GM18505 (cell line): Measurements from ENCODE around the gene DEPP1.
"Not testable (repeated sequence)": the region's sequence is repeated elsewhere in the genome, so short reads cannot be mapped to it uniquely, and the experiment has no call there.

Experiments
- ATAC-seq: cut with Tn5 transposase; IDR thresholded peaks from one replicate; pipeline ENCODE4 v1.9.1; 2021; ENCODE audit not compliant: unreplicated experiment
- POLR2A ChIP-seq: IDR thresholded peaks from 4 replicates; pipeline ENCODE4 v1.6.1; 2011; ENCODE audit warnings: borderline replicate concordance; ENCODE audit not compliant: insufficient read depth, insufficient read length; ENCODE audit errors: extremely low read depth

Gene DEPP1

GRCh38 chr10:44978570-44979280 lies at the start of gene DEPP1:
Gene DEPP1 (minus strand): TSS chr10:44978809. CDS start chr10:44978030, 779 bp downstream.
- ATAC-seq: no peak
- peak; percentile 46 for TF ChIP-seq POLR2A

DNA sequence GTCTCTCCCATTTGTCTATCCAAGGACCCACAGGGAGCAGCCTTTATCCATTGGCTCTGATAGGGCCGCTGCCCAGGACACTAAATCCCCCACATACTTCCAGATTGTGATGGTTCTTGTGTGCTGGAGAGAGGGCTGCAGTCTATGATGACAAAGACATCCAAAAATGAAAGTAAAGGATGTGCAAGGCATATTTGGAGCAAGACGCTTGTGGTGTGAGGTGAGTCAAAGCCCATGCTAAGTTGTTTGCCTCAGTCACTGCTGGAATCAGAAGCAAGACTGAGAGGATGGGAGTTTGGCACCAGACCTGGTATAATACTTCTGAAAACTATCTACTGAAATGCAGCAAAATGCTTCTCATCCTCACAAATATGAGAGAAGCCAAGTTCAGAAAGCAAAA lies 44.8 kb upstream of the DEPP1 start:
- no peak for TF ChIP-seq POLR2A
- no peak for ATAC-seq

DNA sequence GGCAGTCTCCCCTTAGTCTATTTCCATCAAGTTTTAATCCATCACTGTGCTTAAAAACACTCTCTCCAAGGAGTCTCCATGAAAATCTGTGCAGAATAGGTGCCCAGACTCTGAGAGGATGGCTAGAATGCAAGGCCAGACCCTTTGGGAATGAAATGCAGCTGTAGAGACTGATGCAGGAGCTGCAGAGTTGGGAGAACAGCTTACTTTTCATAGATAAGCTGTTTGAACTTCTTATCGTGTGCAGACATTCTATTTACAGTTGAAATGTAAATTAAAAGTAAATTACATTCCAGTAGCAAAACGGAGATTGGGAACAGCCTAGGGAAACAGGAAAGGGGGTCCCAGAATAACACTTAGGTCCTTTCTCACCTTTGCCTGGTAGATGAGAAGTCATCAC lies 37.0 kb upstream of the DEPP1 start:
- TF ChIP-seq POLR2A: no peak
- ATAC-seq: no peak

DNA sequence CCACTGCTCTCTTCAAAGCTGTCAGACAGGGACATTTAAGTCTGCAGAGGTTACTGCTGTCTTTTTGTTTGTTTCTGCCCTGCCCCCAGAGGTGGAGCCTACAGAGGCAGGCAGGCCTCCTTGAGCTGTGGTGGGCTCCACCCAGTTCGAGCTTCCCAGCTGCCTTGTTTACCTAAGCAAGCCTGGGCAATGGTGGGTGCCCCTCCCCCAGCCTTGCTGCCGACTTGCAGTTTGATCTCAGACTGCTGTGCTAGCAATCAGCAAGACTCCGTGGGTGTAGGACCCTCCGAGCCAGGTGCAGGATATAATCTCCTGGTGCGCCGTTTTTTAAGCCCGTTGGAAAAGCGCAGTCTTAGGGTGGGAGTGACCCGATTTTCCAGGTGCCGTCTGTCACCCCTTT lies 35.9 kb upstream of the DEPP1 start:
- ATAC-seq: not testable (repeated sequence)

DNA sequence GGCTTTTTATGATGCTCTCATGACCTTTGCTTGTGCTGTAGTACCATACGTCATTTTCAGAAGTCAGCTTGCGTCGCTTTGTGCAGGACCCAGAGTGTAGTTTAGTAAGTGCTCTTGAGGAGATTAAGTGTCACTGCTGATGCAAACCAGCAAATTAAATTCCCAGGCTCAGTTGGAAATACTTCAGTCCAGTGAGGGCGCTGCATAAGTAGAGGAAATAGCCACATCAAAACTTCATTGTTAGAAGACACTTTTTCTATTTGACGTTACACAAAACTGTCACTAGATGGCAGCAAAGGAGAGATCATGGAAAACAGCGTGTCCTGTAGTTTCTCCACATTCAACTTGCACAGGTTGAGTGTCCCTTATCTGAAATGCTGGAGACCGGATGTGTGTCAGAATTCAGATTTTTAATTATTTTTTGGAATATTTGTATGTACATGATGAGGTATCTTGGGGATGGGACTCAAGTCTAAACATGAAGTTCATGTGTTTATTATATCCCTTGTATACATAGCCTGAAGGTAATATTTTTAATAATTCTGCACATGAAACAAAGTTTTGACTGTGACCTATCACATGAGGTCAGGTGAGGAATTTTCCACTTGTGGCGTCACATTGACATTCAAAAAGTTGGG lies 30.0 kb upstream of the DEPP1 start:
- no peak for TF ChIP-seq POLR2A
- peak; percentile 61 for ATAC-seq

- ATAC-seq: no peak
- TF ChIP-seq POLR2A: no peak
These were observed 27.8 kb upstream of the DEPP1 start for GRCh38 chr10:45006276-45007030.

DNA sequence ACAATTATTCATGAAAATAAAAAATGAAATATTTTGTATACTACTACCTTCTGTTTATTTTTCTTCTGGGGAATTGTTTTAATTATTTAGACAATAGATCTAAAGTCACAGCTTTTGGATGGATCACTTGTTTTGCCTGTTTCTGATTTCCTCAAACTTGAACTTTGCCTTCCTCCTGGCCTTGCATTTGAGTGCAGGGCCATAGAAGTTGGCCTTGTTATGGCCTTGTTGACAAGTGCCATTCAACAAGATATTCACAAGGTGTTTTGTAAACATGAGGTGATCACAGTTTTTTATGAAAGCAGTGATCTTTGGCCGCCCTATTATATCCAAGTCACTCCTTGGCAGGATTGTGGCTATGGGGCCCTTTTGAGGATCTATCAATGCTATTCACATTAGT lies 26.7 kb upstream of the DEPP1 start:
- no peak for ATAC-seq
- no peak for TF ChIP-seq POLR2A

DNA sequence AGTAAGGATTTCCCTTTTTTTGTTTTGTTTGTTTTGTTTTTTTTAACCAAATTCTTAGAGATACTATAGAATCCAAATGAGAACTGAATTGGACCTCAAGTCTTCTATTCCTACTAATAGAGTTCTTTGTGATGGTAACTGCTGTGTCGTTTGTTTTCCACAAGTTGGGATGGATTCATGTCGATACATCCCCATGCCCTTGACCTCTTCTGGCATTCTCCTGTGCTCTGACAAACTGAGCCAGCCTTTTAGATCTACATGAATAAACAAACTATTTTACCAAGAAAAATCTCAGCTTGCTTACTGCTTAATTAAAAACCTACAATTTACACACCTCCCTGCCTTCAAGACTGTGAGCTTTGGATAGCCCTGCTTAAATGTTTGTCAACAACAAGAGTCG lies 26.1 kb upstream of the DEPP1 start:
- no peak for ATAC-seq
- TF ChIP-seq POLR2A: no peak

DNA sequence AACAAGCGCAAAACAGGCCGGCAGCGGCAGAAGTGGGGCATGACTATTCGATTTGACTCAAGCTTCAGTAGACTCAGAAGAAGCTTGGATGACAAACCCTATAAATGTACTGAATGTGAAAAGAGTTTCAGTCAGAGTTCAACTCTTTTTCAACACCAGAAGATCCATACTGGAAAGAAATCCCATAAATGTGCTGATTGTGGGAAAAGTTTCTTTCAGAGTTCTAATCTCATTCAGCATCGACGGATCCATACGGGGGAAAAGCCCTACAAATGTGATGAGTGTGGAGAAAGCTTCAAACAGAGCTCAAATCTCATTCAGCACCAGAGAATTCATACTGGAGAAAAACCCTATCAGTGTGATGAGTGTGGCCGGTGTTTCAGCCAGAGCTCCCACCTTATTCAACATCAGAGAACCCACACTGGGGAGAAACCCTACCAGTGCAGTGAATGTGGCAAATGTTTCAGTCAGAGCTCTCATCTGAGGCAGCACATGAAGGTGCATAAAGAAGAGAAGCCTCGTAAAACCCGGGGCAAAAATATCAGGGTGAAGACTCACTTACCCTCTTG lies 24.9 kb upstream of the DEPP1 start:
- ATAC-seq: no peak
- no peak for TF ChIP-seq POLR2A

GRCh38 chr10:45001381-45002148 lies 23.0 kb upstream of the DEPP1 start:
- no peak for TF ChIP-seq POLR2A
- peak; percentile 76 for ATAC-seq

DNA sequence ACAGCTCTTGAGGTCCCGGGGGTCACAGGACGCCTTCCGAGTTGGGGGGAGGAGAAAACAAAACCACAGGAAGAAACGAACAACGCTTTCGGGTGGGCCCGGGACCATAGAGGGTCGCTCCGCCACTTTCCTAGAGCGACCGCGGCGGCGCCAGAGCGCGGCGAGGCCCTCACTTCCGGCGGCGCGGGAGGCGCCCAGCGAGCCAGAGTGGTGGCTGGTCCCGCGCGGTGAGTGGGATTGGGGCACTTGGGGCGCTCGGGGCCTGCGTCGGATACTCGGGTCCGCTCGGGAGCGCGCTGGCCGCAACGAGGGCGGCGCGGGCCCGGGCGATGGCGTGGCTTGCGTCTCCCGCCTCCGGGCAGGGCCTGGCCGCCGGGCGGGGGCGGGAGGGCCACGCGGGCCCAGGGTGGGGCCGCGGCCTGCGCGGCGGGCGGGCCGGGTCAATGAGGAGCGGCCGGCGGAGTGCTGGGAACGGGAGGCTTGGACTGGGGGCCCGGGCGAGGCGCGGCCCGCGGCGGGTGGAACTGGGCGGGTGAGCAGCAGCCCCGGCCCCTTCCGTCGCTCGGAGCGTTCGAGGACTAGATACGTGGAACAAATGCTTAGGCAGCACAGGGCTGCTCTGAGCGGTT lies 22.3 kb upstream of the DEPP1 start, which contains the start of gene ZNF22:
Gene ZNF22, plus strand, starts transcription at position 172 of the 629 bp plus-strand sequence. CDS start 2,446 bp downstream, outside the sequence.
- ATAC-seq: peak; percentile 80
- peak; percentile 81 for TF ChIP-seq POLR2A

DNA sequence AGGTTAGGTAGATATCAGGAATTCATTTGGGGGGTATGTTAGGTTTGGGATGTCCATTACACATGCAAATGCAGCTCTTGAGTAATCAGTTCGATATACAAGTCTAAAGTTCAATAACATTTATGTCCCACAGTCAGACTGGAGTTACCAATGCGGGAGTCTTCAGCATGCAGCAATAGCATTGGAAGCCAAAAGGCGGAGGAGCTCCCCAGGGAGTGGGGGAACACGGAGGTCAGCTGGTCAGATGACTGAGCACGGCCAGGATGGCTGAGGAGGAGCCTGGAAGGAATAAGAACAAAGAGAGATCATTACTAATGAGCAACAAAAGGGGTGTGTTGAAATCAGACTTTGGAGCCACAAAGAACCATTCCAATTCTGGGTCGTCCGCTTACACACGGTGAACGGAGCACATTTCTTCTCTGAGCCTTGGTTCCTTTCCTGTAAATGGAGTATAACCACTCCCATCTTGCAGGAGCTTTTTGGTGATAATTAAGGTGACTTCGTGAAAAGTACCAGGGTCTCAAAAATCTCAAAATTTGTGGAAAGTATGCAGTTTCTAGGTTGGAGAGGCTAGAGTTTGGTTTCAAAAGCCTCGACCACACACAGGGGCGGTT lies 21.6 kb upstream of the DEPP1 start:
- ATAC-seq: no peak
- TF ChIP-seq POLR2A: no peak

GRCh38 chr10:44998146-44998631 lies 19.6 kb upstream of the DEPP1 start:
- no peak for TF ChIP-seq POLR2A
- no peak for ATAC-seq
